K562 (cell line): ENCODE data around the gene VRK3. TPM values are rescaled to one million over a fixed set of nuclear protein-coding genes. Genes with fewer than 3 reads are reported as not detected.
A peak's percentile ranks its signal among the peaks of the same experiment; 100 is the strongest.

ENCODE experiments used
- ATAC-seq: fragments of 200-7000 bp; cut with Tn5 transposase; 3 replicates; pipeline ENCODE4 v1.9.1; 2020; ENCODE audit warnings: moderate library complexity
- BruUV-seq: library from RNA; stranded (reverse); fragments of 400-500 nt; replicated peaks from 2 replicates; lab custom pipeline; 2021; lab: Mats Ljungman, UMichigan
- CTCF ChIA-PET: fragments of 300-600 bp; formaldehyde crosslinking; extraction: SDS; loops from one replicate; lab custom pipeline; 2021; ENCODE audit warnings: low intra/inter-chr PET ratio; lab: Yijun Ruan, JAX
- POLR2A ChIA-PET: fragments of 300-600, 350-650 bp; sonication (Branson Sonifier 250); formaldehyde crosslinking; extraction: SDS; loops from one replicate; lab custom pipeline; 2021; ENCODE audit warnings: antibody characterized with exemption, inconsistent platforms; lab: Yijun Ruan, JAX
- DNase-seq, 4 experiments: peaks; one replicate each; pipeline versions ENCODE4 v3.0.0 to v3.0.0-alpha.2; 2011 to 2018; ENCODE audit warnings: low spot score in 3 of 4, mixed read lengths in 3 of 4; ENCODE audit errors: extremely low read depth in 1 of 4
- FAIRE-seq: peaks from 2 replicates; lab custom pipeline; 2011; peaks lifted over from hg19 to GRCh38; lab: Jason Lieb, UNC
- H2AFZ ChIP-seq: 2 replicates; pipeline ENCODE4 v1.6.0; 2011; ENCODE audit warnings: low read depth, low read length, control low read depth, inconsistent platforms
- H3K27ac ChIP-seq: fragments of 200-600 bp; 3 replicates; pipeline ENCODE4 v1.8.0; 2011; ENCODE audit warnings: low read depth, mild to moderate bottlenecking, control low read depth, inconsistent platforms, low read length, moderate library complexity, mixed read lengths; ENCODE audit errors: extremely low read depth
- H3K27me3 ChIP-seq, 2 experiments: fragments of 300-600 bp in 1 of 2; 2 replicates in 1 of 2; 3 replicates in 1 of 2; pipeline versions ENCODE4 v1.6.0 to v1.8.0; 2011; ENCODE audit warnings: inconsistent platforms in 2 of 2, low read length in 2 of 2, mild to moderate bottlenecking in 1 of 2, mixed read lengths in 1 of 2, moderate library complexity in 1 of 2; ENCODE audit not compliant: control insufficient read depth in 2 of 2, insufficient read depth in 2 of 2
- H3K36me3 ChIP-seq: fragments of 300-600 bp; 3 replicates; pipeline ENCODE4 v1.8.0; 2011; ENCODE audit warnings: mild to moderate bottlenecking, low read length, inconsistent platforms; ENCODE audit not compliant: control insufficient read depth, insufficient read depth
- H3K4me1 ChIP-seq, 2 experiments: fragments of 200-600 bp in 1 of 2; replicated peaks in 1 of 2; 2 replicates in 1 of 2; 3 replicates in 1 of 2; pipeline versions ENCODE4 v1.5.1 to v1.8.0; 2011; ENCODE audit warnings: inconsistent platforms in 2 of 2, low read length in 2 of 2, mild to moderate bottlenecking in 1 of 2, mixed read lengths in 1 of 2, moderate library complexity in 1 of 2; ENCODE audit not compliant: control insufficient read depth in 2 of 2, insufficient read depth in 2 of 2
- H3K4me2 ChIP-seq: 2 replicates; pipeline ENCODE4 v1.6.1; 2011; ENCODE audit warnings: low read length, control low read depth, inconsistent platforms, mixed read lengths; ENCODE audit not compliant: insufficient read depth
- H3K4me3 ChIP-seq: fragments of 200-600 bp; sonication (generic), shearing (Covaris generic); 2 replicates; pipeline ENCODE4 v1.5.1; 2016; ENCODE audit warnings: control low read depth, inconsistent platforms
- H3K79me2 ChIP-seq: fragments of 200-600 bp; 3 replicates; pipeline ENCODE4 v1.8.0; 2011; ENCODE audit warnings: low read length, inconsistent platforms; ENCODE audit not compliant: control insufficient read depth, insufficient read depth
- H3K9ac ChIP-seq, 2 experiments: 2 replicates each; pipeline versions ENCODE4 v1.6.0 to v1.6.1; 2011; ENCODE audit warnings: low read depth in 2 of 2, low read length in 2 of 2, control low read depth in 1 of 2, inconsistent platforms in 1 of 2, mild to moderate bottlenecking in 1 of 2, mixed read lengths in 1 of 2; ENCODE audit not compliant: insufficient read depth in 1 of 2
- H3K9me1 ChIP-seq: one replicate; pipeline ENCODE4 v1.6.0; 2011; ENCODE audit warnings: inconsistent platforms, mild to moderate bottlenecking, low read length, moderate library complexity; ENCODE audit not compliant: control insufficient read depth, insufficient read depth
- H3K9me3 ChIP-seq: replicated peaks from 2 replicates; pipeline ENCODE4 v1.5.1; 2011; ENCODE audit warnings: low read depth, low read length, inconsistent platforms; ENCODE audit not compliant: control insufficient read depth, insufficient read depth
- H4K20me1 ChIP-seq: replicated peaks from 2 replicates; pipeline ENCODE4 v1.6.1; 2011; ENCODE audit warnings: low read length, inconsistent platforms, mixed read lengths; ENCODE audit not compliant: control insufficient read depth, insufficient read depth
- ADNP ChIP-seq: fragments of 200-800 bp; sonication (Bioruptor generic); IDR thresholded peaks from 2 replicates; pipeline ENCODE4 v1.6.1; 2016; ENCODE audit warnings: missing genetic modification characterization, missing compliant biosample characterization
- ARID1B ChIP-seq: fragments of 450-650 bp; IDR thresholded peaks from 2 replicates; pipeline ENCODE4 v1.6.1; 2016; ENCODE audit warnings: antibody characterized with exemption, mild to moderate bottlenecking, inconsistent platforms
- CBFA2T3 ChIP-seq: fragments of 450-650 bp; IDR thresholded peaks from 2 replicates; pipeline ENCODE4 v1.6.1; 2017
- CBX8 ChIP-seq: fragments of 200-600 bp; sonication (generic); IDR thresholded peaks from 2 replicates; pipeline ENCODE4 v1.6.1; 2012; ENCODE audit warnings: borderline replicate concordance, mixed run types, low read depth, mild to moderate bottlenecking, moderate library complexity, mixed read lengths, low read length, control low read depth, inconsistent platforms; ENCODE audit not compliant: poor library complexity, severe bottlenecking; ENCODE audit errors: extremely low read depth
- CC2D1A ChIP-seq: fragments of 450-650 bp; IDR thresholded peaks from 2 replicates; pipeline ENCODE4 v1.6.1; 2017; ENCODE audit warnings: mild to moderate bottlenecking
- CTBP1 ChIP-seq: fragments of 450-650 bp; IDR thresholded peaks from 2 replicates; pipeline ENCODE4 v1.6.1; 2016; ENCODE audit warnings: borderline replicate concordance
- DDX20 ChIP-seq: fragments of 450-650 bp; IDR thresholded peaks from 2 replicates; pipeline ENCODE4 v1.6.1; 2016; ENCODE audit warnings: missing genetic modification characterization, low read depth, mild to moderate bottlenecking, missing compliant biosample characterization, moderate library complexity
- DPF2 ChIP-seq: fragments of 450-650 bp; IDR thresholded peaks from 2 replicates; pipeline ENCODE4 v1.6.1; 2016
- ELF2 ChIP-seq: fragments of 250-450 bp; sonication (Bioruptor Pico); IDR thresholded peaks from 2 replicates; pipeline ENCODE4 v1.5.0; 2021; ENCODE audit warnings: mild to moderate bottlenecking
- KLF16 ChIP-seq: IDR thresholded peaks from 2 replicates; pipeline ENCODE4 v1.6.1; 2016; ENCODE audit warnings: antibody characterized with exemption
- MTA2 ChIP-seq: fragments of 450-650 bp; IDR thresholded peaks from 2 replicates; pipeline ENCODE4 v1.6.1; 2016; ENCODE audit warnings: low read depth
- NFIX ChIP-seq: fragments of 250-450 bp; sonication (Bioruptor Pico); IDR thresholded peaks from 2 replicates; pipeline ENCODE4 v1.4.0; 2020; ENCODE audit warnings: low read depth, mild to moderate bottlenecking, moderate library complexity
- NR2C1 ChIP-seq, 2 experiments: fragments of 450-650 bp; IDR thresholded peaks; 2 replicates each; pipeline ENCODE4 v1.6.1; 2017; ENCODE audit warnings: mild to moderate bottlenecking in 2 of 2, antibody characterized with exemption in 1 of 2, inconsistent platforms in 1 of 2, missing compliant biosample characterization in 1 of 2, missing genetic modification characterization in 1 of 2
- NR3C1 ChIP-seq: sonication (generic); formaldehyde crosslinking; IDR thresholded peaks from 2 replicates; pipeline ENCODE4 v1.8.1; 2022; ENCODE audit warnings: missing genetic modification reagents
- RBM25 ChIP-seq: fragments of 200-400 bp; formaldehyde crosslinking; IDR thresholded peaks from 2 replicates; pipeline ENCODE4 v1.6.1; 2018; ENCODE audit warnings: low read length, low read depth, moderate library complexity; ENCODE audit not compliant: severe bottlenecking
- RUNX1 ChIP-seq: sonication (generic); IDR thresholded peaks from 2 replicates; pipeline ENCODE4 v1.6.1; 2016; ENCODE audit warnings: antibody characterized with exemption, low read depth
- SRSF3 ChIP-seq: fragments of 200-400 bp; formaldehyde crosslinking; IDR thresholded peaks from 2 replicates; pipeline ENCODE4 v1.6.1; 2016; ENCODE audit warnings: mild to moderate bottlenecking, low read length, moderate library complexity; ENCODE audit not compliant: insufficient read depth
- TAF7 ChIP-seq: fragments of 450-650 bp; IDR thresholded peaks from 2 replicates; pipeline ENCODE4 v1.6.1; 2016; ENCODE audit warnings: missing genetic modification characterization, missing compliant biosample characterization
- TRIM28 ChIP-seq: fragments of 450-650 bp; IDR thresholded peaks from 2 replicates; pipeline ENCODE4 v1.6.1; 2017
- ZNF134 ChIP-seq: fragments of 250-450 bp; sonication (Bioruptor Pico); conservative IDR thresholded peaks from 2 replicates; pipeline ENCODE4 v1.4.0; 2020
- ZNF224 ChIP-seq: sonication (generic); formaldehyde crosslinking; IDR thresholded peaks from 2 replicates; pipeline ENCODE4 v1.8.0; 2022; ENCODE audit warnings: mild to moderate bottlenecking, missing genetic modification reagents
- ZNF384 ChIP-seq: IDR thresholded peaks from 2 replicates; pipeline ENCODE4 v1.6.1; 2012; ENCODE audit warnings: low read depth, low read length, improper control_type of control experiment
- ZNF431 ChIP-seq: sonication (generic); formaldehyde crosslinking; IDR thresholded peaks from 2 replicates; pipeline ENCODE4 v1.8.0; 2022; ENCODE audit warnings: mild to moderate bottlenecking, missing genetic modification reagents
- ZNF436 ChIP-seq: fragments of 250-450, 450-650 bp; sonication (Bioruptor Pico); formaldehyde crosslinking; IDR thresholded peaks from 2 replicates; pipeline ENCODE4 v1.7.0; 2020; ENCODE audit warnings: mild to moderate bottlenecking
- WGBS: fragments of 100-300 bp; shearing (Covaris generic); methylation state at CpG from one replicate; pipeline ENCODE4 v1.1.6; 2016; ENCODE audit warnings: low coverage, mixed read lengths; ENCODE audit not compliant: insufficient coverage; ENCODE audit errors: missing lambda C conversion rate; 5-methylcytosine and 5-hydroxymethylcytosine counted together
- in situ Hi-C: fragments of 300-500 bp; cut with MboI; formaldehyde crosslinking; loops from 4 replicates; pipeline ENCODE4 v1.15.0; 2018; ENCODE audit warnings: inconsistent platforms, mixed read lengths
- intact Hi-C: fragments of 100-400 bp; cut with micrococcal nuclease; formaldehyde crosslinking; loops from 2 replicates; pipeline ENCODE4 v1.14.2; 2022
- polyA plus RNA-seq, 8 experiments: library from polyadenylated mRNA; depleted of rRNA in 4 of 8; stranded (reverse) in 5 of 8; unstranded in 3 of 8; fragments of >200 nt; fragmentation: Nextera tagmentation in 2 of 8; fragmentation: Illumina TruSeq in 1 of 8; extraction: Ambion mirVana in 2 of 8; extraction: Trizol in 1 of 8; gene quantifications; 2 replicates each; pipeline versions ENCODE4 v1.2.1 to v1.2.3, GENCODE V29; 2011 to 2014; ENCODE audit warnings: inconsistent platforms in 1 of 8, missing spikeins in 1 of 8
- total RNA-seq, 7 experiments: library from RNA; depleted of rRNA in 6 of 7; stranded (reverse); fragments of >200 nt in 6 of 7; fragmentation: Illumina TruSeq in 2 of 7; extraction: Trizol in 2 of 7; gene quantifications; 2 replicates each; pipeline versions ENCODE4 v1.2.1 to v1.2.3, GENCODE V29; 2011 to 2021; ENCODE audit warnings: low replicate concordance in 1 of 7
- TF ChIP-seq, protein P1 (sequence below): fragments of 250-450 bp; sonication (Bioruptor Pico); IDR thresholded peaks from 2 replicates; pipeline ENCODE4 v1.8.0; 2022; ENCODE audit warnings: moderate library complexity, mild to moderate bottlenecking, inconsistent platforms

Gene VRK3
- total and polyA plus RNA-seq, 9 of the 15 experiments (the other 6 are each of a cell fraction or from before 2014, with no cell fraction given) = 25.6 to 94.3 (median 42.9) TPM

DNA sequence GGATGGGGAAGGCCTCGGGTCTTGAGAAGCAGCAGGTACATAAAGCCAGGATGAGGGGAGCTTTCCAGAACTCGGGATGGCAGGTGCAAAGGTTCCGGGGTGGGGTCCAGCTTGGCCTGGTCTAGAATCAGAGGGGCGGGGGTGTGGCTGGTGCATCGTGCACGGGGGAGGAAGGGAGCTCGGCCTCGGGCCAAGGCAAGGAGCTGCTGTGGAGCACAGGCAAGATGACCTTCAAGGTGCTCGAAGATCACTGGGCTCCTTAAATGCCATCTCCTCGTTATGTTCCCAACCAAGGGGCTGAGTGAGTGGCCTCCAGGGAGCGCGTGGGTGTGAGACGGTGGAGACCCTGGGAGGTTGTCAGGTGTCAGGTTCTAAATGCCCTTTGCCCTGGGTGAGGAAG is 48.1 kb downstream of the VRK3 start:
- no peak for ATAC-seq

DNA sequence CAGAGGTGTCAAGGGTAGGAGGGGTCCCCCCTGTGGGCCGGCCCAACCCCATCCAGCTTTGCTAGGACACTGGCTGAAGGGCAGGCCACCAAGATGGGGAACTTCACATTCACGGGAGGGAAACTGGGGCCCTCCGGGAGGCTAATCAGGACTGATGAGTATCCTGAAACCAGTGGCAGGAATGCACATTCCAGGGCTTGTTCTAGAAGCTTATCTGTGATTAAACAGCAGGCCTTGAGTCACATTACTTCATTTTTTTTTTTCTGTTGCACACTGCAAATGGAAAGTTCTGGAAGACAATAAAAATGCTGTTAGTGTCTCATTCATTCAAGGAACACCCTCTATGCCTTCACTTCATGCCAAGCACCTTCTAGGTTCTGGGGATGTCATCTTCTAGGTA is 48.7 kb downstream of the VRK3 start:
- in situ Hi-C loops (loop anchor here (5.0 kb wide), 1 partner anchor 39 kb away; no protein-coding TSS in a partner anchor), intact Hi-C loops (no loop called here)
- Histone ChIP-seq H3K4me2 (no peak overlapping the region; the same call in 1 of the 2 replicates), H4K20me1 (peaks cover 5% of the 10 kb centered on the region; the same call in 1 of the 2 replicates), H3K4me3 (no peak overlapping the region), H2AFZ (no peak overlapping the region), H3K9me1 (peaks cover 5% of the 10 kb centered on the region), H3K36me3 (no peaks in the 10 kb centered on the region; the same call in 2 of the 3 replicates), H3K4me1 (peaks cover under 1 to 20% of the 10 kb centered on the region in 2 experiments; a peak in 3 of 5 replicates), H3K79me2 (no peaks in the 10 kb centered on the region), H3K27ac (no peak overlapping the region), H3K9me3 (no peaks in the 10 kb centered on the region), H3K9ac (peak overlapping the region in 1 of 2 experiments; percentile 9; a peak in 1 of 4 replicates), H3K27me3 (peaks cover 0 to 4% of the 10 kb centered on the region in 2 experiments; a peak in 2 of 5 replicates)
- POLR2A ChIA-PET = interaction anchor here (1.4 kb wide), 1 partner anchor 9 kb away, joined by 5 read pairs; no protein-coding TSS in a partner anchor
- 27% methylated on average over 3 of the region's 3 CpGs for WGBS
- no peak for ATAC-seq
- CTCF ChIA-PET = no interaction called here
- no TSS peak for BruUV-seq
- FAIRE-seq = no peak
- no peak for DNase-seq
- TF ChIP-seq ADNP (tag) (0 out of 2 replicates have a peak, but pooled peaks have one; percentile 18), CC2D1A (no peak), ZNF384 (peak; percentile 43), NR3C1 (CRISPR knock-in tag) (no peak), ZNF134 (CRISPR knock-in tag) (no peak), TRIM28 (no peak), CBFA2T3 (peak; percentile 40; the same call in 1 of the 2 replicates), CTBP1 (no peak), SRSF3 (no peak), KLF16 (no peak), ZNF436 (CRISPR knock-in tag) (no peak), ZNF431 (CRISPR knock-in tag) (no peak), ARID1B (peak; percentile 47), ELF2 (CRISPR knock-in tag) (no peak)
- TF ChIP-seq, protein P1, sequence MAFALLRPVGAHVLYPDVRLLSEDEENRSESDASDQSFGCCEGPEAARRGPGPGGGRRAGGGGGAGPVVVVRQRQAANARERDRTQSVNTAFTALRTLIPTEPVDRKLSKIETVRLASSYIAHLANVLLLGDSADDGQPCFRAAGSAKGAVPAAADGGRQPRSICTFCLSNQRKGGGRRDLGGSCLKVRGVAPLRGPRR (CRISPR knock-in tag) = no peak

More for the DNA sequence above, 48.1 kb downstream of the VRK3 start:
- 65% methylated on average over 10 of the region's 13 CpGs for WGBS
- DNase-seq (no peak), FAIRE-seq (no peak)
- Histone ChIP-seq H4K20me1 (peaks cover 5% of the 10 kb centered on the region; the same call in 1 of the 2 replicates), H3K79me2 (no peaks in the 10 kb centered on the region), H2AFZ (no peak overlapping the region), H3K9me3 (no peaks in the 10 kb centered on the region), H3K9ac (no peak overlapping the region; a peak in 2 of 4 replicates), H3K4me3 (no peak overlapping the region), H3K27ac (no peak overlapping the region), H3K27me3 (peaks cover 0 to 4% of the 10 kb centered on the region in 2 experiments; a peak in 2 of 5 replicates), H3K4me1 (peaks cover 5 to 21% of the 10 kb centered on the region in 2 experiments; a peak in 4 of 5 replicates), H3K4me2 (no peak overlapping the region), H3K9me1 (peaks cover 5% of the 10 kb centered on the region), H3K36me3 (no peaks in the 10 kb centered on the region; the same call in 2 of the 3 replicates)
- BruUV-seq = no TSS peak
- CTCF ChIA-PET = no interaction called here
- in situ Hi-C loops (loop anchor here (5.0 kb wide), 1 partner anchor 40 kb away; no protein-coding TSS in a partner anchor), intact Hi-C loops (no loop called here)
- TF ChIP-seq RUNX1 (no peak), NFIX (no peak), ELF2 (CRISPR knock-in tag) (no peak), NR2C1 (IDR thresholded peaks at IDR 0.05) (no peak), NR2C1 (tag; IDR thresholded peaks at IDR 0.05) (no peak), CBX8 (no peak), MTA2 (no peak), RBM25 (no peak), ZNF224 (CRISPR knock-in tag) (no peak), TAF7 (no peak), DPF2 (no peak), DDX20 (tag) (no peak)
- POLR2A ChIA-PET = interaction anchor here (0.6 to 1.4 kb wide), 3 partner anchors 9 to 23 kb away, joined by 3 to 5 read pairs (median 3); no protein-coding TSS in a partner anchor
